HG03039 (cell line): ENCODE data around the gene EPHB3.

ENCODE experiments used
- ATAC-seq: cut with Tn5 transposase; IDR thresholded peaks from one replicate; pipeline ENCODE4 v1.9.1; 2021; ENCODE audit warnings: mild to moderate bottlenecking, moderate library complexity; ENCODE audit not compliant: unreplicated experiment

Gene EPHB3

DNA sequence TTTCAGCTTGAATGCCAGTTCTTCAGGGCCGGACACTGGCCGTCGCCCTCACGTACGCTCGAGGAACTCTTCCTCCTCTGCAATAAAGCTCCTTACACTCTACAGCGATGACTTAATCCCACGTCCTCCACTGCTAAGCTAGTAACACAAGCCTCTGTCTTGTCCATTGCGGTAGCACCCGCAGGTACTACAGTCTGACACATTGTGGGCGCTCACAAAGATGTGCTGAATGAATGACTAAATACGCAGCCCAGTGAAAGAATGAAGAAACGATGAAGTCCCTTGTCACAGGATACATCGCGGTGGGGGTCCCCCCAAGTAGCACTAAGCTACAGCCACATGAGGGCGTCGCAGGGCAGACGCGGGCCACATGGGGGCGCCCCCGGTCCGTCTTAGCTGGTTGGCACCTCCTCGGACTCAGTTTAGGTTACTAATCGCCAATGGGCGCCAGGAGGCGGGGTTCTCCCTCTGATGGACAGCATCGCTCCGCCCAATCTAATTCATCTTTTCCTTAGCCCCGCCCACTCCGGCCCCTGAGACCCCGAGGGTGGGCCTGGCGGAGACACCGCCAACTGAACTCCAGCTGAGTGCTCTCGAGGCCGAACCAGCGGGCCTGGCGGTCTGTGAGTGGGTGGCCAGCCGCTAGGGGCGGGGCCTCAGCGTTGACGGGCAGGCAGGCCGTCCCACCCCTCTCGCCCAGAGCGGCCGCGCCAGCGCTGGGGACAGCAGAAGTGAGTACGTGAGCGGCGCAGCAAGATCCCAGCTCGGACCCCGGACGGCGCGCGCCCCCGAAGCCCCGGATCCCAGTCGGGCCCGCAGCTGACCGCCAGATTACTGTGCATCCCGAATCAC, at the start of gene EPHB3:
Gene EPHB3, plus strand, starts transcription at position 725 of the 852 bp plus-strand sequence. CDS start 451 bp downstream, outside the sequence.
- ATAC-seq: peak; percentile 74

- no peak for ATAC-seq
Observed at GRCh38 chr3:184512621-184513020, 49.0 kb upstream of the EPHB3 start.

DNA sequence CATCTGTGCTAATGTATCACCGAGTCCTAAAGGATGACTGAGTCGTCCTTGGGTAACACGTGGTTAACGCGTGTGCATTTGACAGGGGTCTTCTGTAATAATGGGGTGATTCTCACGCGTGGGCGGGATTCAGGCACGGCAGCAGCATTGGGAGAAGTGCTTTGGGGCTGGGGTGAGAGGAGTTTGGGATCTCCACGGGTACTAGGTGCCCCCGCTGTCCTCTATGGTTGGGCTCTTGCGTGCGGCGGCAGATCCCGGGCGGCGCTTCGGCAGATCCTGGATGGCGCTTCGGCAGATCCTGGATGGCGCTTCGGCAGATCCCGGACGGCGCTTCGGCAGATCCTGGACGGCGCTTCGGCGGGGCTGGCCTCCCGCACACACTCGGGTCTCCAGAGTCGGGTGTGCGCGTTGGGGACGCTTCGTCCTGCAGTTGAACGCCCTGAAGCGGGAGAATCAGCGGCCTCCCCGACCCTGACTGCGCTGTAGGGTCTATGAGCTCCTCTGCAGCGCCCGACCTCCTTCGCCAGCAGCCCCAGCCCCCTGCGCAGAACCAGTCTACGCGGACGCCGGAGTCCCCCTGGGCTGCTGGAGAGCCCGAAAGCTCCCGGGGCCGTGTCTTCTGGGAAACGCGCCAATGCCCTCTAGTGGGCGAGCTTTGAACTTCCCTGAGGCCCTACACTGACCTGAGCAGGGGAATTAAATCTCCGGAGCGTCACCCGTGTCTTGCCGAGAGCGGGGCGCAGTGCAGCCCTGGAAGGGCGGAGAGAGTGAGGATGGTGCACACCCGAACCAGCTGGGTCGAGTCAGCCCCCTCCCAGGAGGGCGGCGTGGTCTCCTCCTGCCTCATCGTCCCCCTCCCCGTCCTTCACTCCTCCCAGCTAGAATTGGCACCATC, 48.1 kb upstream of the EPHB3 start:
- ATAC-seq: peak; percentile 79

- no peak for ATAC-seq
Observed at GRCh38 chr3:184514171-184514490, 47.5 kb upstream of the EPHB3 start.

DNA sequence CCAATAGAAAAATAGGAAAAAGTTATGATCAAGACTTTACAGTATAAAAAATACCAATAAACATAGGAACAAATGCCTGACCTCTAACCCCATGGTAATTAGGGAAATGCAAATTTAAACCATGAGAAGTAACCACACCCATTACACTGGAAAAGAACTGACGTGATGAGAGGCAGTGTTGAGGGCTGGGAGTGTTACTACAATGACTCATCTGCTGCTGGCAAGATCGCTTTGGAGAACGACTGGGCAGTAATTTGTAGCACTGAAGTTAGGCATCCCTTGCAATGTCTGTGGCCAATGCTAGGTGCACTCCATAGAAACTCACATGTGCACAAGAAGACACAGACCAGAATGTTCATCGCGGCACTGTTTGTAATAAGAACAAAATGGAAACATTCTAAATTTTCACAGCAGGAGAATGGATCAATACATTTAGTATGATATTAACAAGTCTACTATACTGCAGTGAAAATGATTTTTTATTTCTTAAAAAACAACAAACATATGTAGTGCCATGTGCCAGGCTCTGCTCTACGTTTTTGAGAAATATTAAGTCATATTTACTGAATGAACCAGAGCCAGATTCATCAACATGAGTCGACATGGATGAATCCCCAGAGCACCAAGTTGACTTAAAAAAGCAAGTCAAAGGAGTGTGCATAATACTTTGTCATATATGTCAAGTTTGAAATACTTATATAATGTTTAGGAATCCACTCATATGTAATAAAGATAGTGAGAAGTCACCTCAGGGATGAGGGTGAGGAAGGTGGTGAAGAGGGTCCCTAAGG, 37.6 kb upstream of the EPHB3 start:
- no peak for ATAC-seq

- no peak for ATAC-seq
Observed at GRCh38 chr3:184524981-184525336, 36.6 kb upstream of the EPHB3 start.

- ATAC-seq: no peak
Observed at GRCh38 chr3:184525337-184526087, 36.1 kb upstream of the EPHB3 start.

DNA sequence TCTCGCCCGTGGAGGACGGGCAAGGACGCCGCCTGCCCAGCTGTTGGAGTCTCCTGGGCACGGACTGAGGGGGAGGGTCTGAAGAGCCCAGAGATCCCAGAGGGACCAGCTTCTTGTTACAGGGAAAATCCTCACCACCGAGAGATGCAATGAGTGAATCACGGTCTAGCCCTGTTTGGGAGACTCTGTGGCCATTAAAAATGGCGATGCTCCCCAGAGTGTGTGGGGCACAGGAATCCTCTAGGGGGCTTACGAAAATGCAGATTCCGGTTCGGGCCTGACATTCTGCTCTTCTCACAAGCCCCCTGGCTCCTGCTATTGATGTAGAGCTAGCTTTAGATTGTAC, 35.5 kb upstream of the EPHB3 start:
- ATAC-seq: no peak

GRCh38 chr3:184531626-184532280, 29.8 kb upstream of the EPHB3 start:
- ATAC-seq: no peak

GRCh38 chr3:184532940-184533732, 28.4 kb upstream of the EPHB3 start:
- ATAC-seq: no peak

DNA sequence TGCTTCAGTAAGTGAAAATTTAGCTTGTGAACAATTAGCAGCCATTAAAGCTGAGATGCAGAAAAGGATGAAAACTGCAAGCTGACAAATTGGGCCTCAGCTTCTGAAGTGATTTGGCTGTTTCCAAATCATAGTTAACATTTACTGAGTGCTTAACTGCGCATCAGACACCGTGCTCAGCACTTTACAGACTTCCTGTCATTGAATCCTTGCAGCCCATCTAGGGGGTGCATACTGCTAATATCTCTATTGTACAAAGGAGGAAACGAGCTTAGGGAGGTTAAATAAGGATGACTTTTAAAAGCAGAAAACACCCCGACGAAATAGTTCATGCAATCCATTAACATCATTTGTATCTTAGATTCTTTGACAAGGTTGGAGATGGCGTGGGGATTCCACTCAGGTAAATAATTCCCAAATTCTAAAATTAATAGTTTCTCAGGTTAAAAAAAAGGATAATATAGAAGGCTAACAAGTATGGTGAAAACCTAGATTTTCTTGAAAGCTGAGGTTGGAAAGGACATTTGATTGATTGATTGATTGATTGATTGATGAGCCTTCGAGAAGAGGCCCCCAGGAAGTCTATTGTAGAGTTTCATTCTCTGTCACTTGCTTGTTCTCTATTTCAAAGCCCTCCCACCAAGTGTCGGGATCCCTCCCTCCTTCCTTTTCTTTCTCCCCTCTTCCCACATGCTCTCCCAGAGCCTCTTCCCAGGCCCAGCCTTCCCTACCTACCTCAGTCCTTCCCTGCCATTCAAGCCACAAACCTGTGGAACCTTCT, 23.5 kb upstream of the EPHB3 start:
- ATAC-seq: no peak

DNA sequence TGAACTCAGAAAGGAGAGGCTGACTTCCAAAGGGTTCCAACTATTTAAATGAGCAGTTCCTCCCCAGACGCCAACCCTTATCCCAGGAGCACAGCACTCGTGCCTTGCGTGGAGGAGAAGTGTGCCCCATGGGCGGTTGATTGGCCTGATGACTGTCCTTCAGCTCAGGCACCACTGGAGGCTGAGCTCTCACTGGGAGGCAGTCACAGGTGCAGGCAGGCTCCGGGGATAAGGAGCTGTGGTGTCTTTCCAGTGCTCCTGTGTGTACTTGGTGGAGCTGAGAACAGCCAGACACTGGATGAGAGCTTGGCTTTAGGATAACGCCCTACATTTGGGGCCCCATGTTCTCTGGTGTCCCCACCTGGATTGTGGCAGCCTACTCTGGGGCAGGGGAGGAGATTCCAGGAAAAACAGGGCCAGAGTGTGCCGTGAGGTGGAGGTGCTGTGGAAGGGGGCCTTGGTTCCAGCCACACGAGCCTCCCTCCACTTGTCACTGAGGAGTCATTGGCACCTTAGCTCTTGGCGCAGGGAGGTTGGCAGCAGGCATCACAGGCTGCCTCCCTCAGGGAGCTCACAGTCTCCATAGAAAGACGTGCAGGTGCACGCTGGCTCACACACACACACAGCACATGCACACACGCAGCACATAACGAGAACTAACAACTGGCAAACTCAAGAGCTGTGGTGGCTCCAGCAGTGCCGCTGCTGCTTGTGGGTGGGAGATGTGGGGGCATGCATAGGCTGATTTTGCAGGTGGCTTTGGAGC, 22.7 kb upstream of the EPHB3 start:
- no peak for ATAC-seq

DNA sequence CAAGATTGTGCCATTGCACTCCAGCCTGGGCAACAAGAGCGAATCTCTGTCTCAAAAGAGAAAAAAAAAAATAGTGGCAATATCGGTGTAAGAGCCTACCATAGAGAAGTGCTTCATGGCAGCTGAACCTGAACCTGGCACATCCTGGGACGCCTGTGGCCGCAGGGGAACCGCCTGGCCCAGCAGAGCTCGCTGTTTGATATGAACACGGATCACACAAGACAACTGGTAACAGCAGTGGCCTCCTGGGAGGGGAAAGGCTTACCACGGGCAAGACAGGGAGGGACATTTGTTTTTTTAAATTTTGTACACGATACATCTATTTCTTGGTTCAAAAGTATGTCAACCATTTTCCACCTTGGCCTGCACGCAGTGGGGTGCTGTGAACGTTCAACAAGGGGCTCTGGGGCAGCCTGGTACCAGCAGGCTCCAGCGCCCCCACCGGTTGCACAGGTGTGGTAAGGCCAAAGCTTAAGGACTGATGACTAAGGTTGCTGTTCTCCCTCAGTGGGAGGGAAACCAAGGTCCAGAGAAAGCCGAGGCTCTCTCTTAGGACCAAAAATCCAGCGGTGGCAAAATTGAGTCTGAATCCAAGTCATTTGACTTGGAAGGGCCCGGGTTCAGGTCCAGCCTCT, 21.7 kb upstream of the EPHB3 start:
- no peak for ATAC-seq

GRCh38 chr3:184540777-184541681, 20.6 kb upstream of the EPHB3 start:
- no peak for ATAC-seq

DNA sequence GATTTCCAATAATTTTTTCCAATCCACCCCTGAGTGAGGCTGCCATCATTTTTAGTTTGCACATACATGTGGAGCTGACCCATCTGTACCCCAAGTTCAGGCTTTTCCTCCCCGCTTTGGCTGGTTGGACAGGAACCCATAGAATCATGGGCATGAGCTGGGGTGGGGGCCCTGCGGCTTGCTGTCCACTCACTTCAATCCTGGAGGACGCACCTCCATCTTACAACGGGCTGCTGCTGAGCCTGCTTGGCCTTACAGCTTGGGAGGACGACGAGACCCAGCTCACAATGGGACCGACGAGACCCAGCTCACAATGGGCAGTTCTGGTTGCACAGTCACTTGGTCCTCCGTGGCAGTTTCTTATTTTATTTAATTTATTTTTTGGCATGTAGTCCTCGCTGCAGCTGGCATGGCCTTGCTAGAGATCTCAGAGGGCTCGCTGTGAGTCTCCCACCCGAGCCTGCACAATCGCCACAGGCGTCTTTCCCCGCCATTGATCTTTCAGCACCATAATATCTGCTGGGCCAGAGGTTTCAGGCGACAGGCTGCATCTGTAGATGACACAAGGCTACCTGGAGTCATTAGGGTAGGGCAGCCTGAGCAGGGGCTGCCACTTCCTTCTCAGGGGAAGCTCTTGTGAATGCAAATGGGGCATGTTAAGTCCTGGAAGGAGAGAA, 19.6 kb upstream of the EPHB3 start:
- no peak for ATAC-seq

GRCh38 chr3:184542577-184542976, 19.0 kb upstream of the EPHB3 start:
- no peak for ATAC-seq
